ENCODE results near the gene ARHGAP30.

- TF ChIP-seq GATA2 (IDR thresholded peaks at IDR 0.05; ENCODE audit: low read depth, low read length) (no peak), GATA3 (IDR thresholded peaks at IDR 0.05; ENCODE audit: low read depth, low read length) (no peak)
Measured at GRCh38 chr1:161086457-161086856, 16.8 kb upstream of the ARHGAP30 start.
